ENCODE measurements around the gene KCNT1. TPM values are rescaled to one million over a fixed set of nuclear protein-coding genes. Genes with fewer than 3 reads are reported as not detected.

Gene KCNT1
- total RNA-seq, 1 experiment from 2014 or later: 0.17 TPM

GRCh38 chr9:135716045-135716444 lies 14.1 kb downstream of the KCNT1 start:
- Histone ChIP-seq H3K79me2 (ENCODE audit: insufficient read depth, low read length) (no peaks in the 10 kb centered on the region), H3K36me3 (ENCODE audit: control insufficient read depth in 1 of 2, insufficient read depth in 2 of 2, low read length in 2 of 2) (no peaks in the 10 kb centered on the region), H3K4me3 (replicated peaks in 1 of 2; ENCODE audit: low read depth in 1 of 2, low read length in 2 of 2) (no peak overlapping the region), H3K27me3 (ENCODE audit: insufficient read depth, low read length) (no peaks in the 10 kb centered on the region), H3K9me2 (ENCODE audit: insufficient read depth) (no peaks in the 10 kb centered on the region), H3K9me3 (ENCODE audit: control insufficient read depth in 1 of 2, insufficient read depth in 1 of 2, low read depth in 1 of 2, low read length in 2 of 2) (no peaks in the 10 kb centered on the region), H3K9ac (ENCODE audit: low read length) (no peak overlapping the region), H2AFZ (ENCODE audit: low read depth, low read length, poor library complexity, severe bottlenecking) (no peak overlapping the region), H3K4me2 (ENCODE audit: low read length) (no peak overlapping the region), H3K27ac (ENCODE audit: low read depth, low read length) (no peak overlapping the region), H3K4me1 (ENCODE audit: control insufficient read depth in 1 of 2, insufficient read depth in 2 of 2, low read length in 2 of 2) (peaks cover 6 to 12% of the 10 kb centered on the region in 2 experiments; a peak in 3 of 4 replicates), H4K20me1 (ENCODE audit: insufficient read depth) (no peaks in the 10 kb centered on the region)
- TF ChIP-seq JUND (IDR thresholded peaks at IDR 0.05) (no peak), FOSL1 (IDR thresholded peaks at IDR 0.05; ENCODE audit: low read depth) (no peak), TCF7L2 (IDR thresholded peaks at IDR 0.05; ENCODE audit: borderline replicate concordance, extremely low read depth, insufficient read depth, insufficient read length) (no peak), SRF (IDR thresholded peaks at IDR 0.05; ENCODE audit: low read depth) (no peak), ZNF274 (IDR thresholded peaks at IDR 0.05; ENCODE audit: low read depth, low read length) (no peak), EZH2 (IDR thresholded peaks at IDR 0.05) (no peak), RAD21 (IDR thresholded peaks at IDR 0.05; ENCODE audit: low read depth) (no peak), POLR2AphosphoS5 (IDR thresholded peaks at IDR 0.05; ENCODE audit: low read depth, low read length) (no peak), SIN3A (IDR thresholded peaks at IDR 0.05; ENCODE audit: low read depth) (no peak), CEBPB (IDR thresholded peaks at IDR 0.05; ENCODE audit: low read depth) (no peak), ELF1 (IDR thresholded peaks at IDR 0.05; ENCODE audit: borderline replicate concordance, low read depth) (no peak), SP1 (IDR thresholded peaks at IDR 0.05; ENCODE audit: low read depth) (no peak), ZFX (IDR thresholded peaks at IDR 0.05) (no peak)
- TF ChIP-seq, protein P1, sequence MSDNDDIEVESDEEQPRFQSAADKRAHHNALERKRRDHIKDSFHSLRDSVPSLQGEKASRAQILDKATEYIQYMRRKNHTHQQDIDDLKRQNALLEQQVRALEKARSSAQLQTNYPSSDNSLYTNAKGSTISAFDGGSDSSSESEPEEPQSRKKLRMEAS (IDR thresholded peaks at IDR 0.05): no peak
- TF ChIP-seq, protein P2, sequence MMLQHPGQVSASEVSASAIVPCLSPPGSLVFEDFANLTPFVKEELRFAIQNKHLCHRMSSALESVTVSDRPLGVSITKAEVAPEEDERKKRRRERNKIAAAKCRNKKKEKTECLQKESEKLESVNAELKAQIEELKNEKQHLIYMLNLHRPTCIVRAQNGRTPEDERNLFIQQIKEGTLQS (IDR thresholded peaks at IDR 0.05): no peak
- TF ChIP-seq, protein P3, sequence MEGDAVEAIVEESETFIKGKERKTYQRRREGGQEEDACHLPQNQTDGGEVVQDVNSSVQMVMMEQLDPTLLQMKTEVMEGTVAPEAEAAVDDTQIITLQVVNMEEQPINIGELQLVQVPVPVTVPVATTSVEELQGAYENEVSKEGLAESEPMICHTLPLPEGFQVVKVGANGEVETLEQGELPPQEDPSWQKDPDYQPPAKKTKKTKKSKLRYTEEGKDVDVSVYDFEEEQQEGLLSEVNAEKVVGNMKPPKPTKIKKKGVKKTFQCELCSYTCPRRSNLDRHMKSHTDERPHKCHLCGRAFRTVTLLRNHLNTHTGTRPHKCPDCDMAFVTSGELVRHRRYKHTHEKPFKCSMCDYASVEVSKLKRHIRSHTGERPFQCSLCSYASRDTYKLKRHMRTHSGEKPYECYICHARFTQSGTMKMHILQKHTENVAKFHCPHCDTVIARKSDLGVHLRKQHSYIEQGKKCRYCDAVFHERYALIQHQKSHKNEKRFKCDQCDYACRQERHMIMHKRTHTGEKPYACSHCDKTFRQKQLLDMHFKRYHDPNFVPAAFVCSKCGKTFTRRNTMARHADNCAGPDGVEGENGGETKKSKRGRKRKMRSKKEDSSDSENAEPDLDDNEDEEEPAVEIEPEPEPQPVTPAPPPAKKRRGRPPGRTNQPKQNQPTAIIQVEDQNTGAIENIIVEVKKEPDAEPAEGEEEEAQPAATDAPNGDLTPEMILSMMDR (IDR thresholded peaks at IDR 0.05 in 2 of 3, conservative IDR thresholded peaks at IDR 0.05 in 1 of 3; ENCODE audit: borderline replicate concordance in 1 of 3, insufficient read depth in 1 of 3, low read depth in 2 of 3, low read length in 2 of 3): no peak
- TF ChIP-seq, protein P4, sequence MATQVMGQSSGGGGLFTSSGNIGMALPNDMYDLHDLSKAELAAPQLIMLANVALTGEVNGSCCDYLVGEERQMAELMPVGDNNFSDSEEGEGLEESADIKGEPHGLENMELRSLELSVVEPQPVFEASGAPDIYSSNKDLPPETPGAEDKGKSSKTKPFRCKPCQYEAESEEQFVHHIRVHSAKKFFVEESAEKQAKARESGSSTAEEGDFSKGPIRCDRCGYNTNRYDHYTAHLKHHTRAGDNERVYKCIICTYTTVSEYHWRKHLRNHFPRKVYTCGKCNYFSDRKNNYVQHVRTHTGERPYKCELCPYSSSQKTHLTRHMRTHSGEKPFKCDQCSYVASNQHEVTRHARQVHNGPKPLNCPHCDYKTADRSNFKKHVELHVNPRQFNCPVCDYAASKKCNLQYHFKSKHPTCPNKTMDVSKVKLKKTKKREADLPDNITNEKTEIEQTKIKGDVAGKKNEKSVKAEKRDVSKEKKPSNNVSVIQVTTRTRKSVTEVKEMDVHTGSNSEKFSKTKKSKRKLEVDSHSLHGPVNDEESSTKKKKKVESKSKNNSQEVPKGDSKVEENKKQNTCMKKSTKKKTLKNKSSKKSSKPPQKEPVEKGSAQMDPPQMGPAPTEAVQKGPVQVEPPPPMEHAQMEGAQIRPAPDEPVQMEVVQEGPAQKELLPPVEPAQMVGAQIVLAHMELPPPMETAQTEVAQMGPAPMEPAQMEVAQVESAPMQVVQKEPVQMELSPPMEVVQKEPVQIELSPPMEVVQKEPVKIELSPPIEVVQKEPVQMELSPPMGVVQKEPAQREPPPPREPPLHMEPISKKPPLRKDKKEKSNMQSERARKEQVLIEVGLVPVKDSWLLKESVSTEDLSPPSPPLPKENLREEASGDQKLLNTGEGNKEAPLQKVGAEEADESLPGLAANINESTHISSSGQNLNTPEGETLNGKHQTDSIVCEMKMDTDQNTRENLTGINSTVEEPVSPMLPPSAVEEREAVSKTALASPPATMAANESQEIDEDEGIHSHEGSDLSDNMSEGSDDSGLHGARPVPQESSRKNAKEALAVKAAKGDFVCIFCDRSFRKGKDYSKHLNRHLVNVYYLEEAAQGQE (IDR thresholded peaks at IDR 0.05; ENCODE audit: low read depth): no peak
- ATAC-seq (no peak), DNase-seq (ENCODE audit: low read depth, low spot score) (no peak)
- BruUV-seq (replicated peaks): no TSS peak
- RAD21 ChIA-PET (ENCODE audit: low non-redundant PET in 1 of 2, low total read pairs in 2 of 2, uncharacterized antibody in 2 of 2, unreplicated experiment in 2 of 2): no interaction called here
- CTCF ChIA-PET: no interaction called here
- POLR2A ChIA-PET: no interaction called here
- intact Hi-C loops (cut with micrococcal nuclease): no loop called here

Measured in HCT116 (cell line).